ENCODE data around the gene INTS6.

INTS6 gene, protein sequence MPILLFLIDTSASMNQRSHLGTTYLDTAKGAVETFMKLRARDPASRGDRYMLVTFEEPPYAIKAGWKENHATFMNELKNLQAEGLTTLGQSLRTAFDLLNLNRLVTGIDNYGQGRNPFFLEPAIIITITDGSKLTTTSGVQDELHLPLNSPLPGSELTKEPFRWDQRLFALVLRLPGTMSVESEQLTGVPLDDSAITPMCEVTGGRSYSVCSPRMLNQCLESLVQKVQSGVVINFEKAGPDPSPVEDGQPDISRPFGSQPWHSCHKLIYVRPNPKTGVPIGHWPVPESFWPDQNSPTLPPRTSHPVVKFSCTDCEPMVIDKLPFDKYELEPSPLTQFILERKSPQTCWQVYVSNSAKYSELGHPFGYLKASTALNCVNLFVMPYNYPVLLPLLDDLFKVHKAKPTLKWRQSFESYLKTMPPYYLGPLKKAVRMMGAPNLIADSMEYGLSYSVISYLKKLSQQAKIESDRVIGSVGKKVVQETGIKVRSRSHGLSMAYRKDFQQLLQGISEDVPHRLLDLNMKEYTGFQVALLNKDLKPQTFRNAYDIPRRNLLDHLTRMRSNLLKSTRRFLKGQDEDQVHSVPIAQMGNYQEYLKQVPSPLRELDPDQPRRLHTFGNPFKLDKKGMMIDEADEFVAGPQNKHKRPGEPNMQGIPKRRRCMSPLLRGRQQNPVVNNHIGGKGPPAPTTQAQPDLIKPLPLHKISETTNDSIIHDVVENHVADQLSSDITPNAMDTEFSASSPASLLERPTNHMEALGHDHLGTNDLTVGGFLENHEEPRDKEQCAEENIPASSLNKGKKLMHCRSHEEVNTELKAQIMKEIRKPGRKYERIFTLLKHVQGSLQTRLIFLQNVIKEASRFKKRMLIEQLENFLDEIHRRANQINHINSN

DNA sequence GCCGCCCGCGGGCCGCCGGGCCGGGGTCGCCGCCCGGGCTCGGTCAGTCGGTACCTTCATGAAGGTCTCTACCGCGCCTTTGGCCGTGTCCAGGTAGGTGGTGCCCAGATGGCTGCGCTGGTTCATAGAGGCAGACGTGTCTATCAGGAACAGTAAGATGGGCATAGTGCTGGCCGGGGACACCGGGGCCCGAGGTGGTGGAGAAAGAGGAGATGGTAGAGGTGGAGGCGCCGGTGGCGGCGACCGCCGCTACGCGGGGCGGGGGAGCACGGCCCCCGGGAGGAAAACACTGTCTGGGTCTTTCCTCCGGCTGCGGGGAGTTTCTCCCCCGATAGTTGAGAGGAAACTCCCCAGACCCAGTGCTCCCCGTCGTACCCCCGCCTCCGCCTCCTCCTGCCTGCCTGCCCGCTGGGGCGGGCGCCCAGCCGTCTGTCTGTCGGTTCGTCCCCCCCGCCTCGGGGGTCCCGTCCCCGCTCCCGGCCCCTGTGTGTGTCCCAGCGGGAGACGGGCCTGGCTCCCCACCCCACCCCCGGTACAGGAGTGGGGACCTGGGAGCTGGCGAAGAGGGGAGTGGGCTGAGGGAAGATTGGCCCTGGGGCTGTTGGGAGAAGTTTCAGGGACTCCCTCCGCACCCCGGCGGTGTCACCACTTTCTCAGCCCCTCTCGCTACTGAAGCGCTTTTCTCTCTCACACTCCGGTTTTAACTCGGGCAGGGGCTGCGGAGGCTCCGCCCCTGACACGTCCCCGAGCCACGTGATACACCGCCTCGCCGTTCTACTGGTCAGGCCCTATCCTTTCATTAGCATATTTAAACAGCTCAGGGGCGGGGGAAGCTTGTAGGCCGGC, at the start of gene INTS6:
Gene INTS6 (minus strand): TSS at position 676 of the 846 bp plus-strand sequence. CDS start 511 bp downstream, at position 165.
- DNase-seq (ENCODE audit: low read depth, low spot score) = peak; percentile 98

DNA sequence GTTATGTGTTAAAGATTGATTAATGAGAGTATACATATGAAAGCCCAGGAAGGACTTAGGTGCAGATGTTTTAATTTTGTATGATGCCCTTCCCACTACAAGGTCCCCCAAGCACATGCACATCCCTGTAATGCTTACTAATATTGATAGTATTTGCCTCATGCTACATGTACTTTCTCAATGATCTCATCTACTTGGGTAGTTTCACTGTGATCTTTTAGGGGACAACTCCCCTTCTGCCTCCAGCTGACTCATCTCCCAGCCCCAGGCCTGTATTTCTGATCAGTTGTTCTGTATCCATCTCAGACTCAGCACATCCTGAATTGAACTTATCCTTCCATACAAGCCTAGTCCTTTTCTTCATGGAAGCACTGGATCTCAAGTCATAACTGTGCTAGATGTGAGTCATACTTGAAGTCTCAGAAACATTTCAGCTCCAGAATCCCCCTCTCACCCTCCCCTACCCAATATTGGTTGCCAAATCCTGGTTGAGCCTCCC, 49.4 kb upstream of the INTS6 start:
- DNase-seq (ENCODE audit: low read depth, low spot score) = no peak

DNA sequence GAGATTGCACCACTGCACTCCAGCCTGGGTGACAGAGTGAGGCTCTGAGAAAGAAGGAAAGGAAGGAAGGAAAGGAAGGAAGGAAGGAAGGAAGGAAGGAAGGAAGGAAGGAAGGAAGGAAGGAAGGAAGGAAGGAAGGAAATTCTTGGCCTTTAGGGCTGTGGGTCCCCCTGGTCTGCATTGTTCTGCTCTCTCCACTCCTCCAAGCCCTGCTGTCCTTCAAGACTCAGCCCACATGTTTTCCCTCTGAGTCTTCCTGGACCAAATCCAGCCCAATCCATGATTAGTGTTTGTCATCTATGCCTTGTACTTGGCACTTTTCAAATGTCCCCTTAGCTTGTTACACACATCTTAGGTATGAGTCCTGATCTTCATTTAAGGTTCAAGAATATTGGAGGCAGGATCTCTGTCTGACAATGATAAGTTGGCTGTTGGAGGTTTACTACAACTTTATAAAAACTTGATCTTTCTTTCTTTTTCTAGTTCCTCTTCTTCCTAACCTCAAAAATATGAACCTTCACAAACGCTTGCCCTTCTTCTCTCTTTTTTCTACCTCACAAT, 48.8 kb upstream of the INTS6 start:
- DNase-seq (ENCODE audit: low read depth, low spot score) = no peak

DNA sequence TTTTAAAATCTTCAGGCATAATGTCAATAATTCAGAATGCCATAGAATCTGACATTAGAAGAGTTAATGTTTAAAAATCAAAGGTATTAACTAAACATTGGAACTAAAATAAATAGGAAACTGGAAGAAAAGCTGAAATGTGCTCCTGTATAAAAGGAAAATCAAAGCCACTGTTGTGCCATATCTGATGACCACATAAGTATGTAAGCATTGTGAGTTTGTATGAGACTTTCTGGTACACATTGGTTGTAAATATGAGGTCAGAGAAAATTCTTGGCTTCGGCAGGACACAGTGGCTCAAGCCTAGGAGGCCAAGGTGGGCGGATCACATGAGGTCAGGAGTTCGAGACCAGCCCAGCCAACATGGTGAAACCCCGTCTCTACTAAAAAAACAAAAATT, 48.3 kb upstream of the INTS6 start:
- DNase-seq (ENCODE audit: low read depth, low spot score) = no peak

DNA sequence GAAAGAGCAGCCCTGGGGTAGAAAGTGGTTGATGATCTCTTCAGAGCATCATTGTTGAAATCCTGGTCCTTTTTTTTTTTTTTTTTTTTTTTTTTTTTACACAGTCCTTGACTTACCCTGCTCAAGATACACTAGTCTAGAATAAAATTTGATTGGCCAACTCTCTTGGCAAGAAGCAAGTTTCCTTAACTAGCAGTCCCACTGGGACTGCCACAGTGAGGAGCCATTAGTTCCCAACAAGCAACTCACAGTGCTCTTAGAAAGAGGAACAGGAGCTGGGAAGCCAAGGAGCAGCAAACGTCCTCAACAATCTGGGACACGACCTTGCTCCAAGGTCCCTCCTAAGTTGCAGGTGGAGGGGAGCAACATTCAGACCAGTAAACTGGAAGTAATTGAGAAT, 47.9 kb upstream of the INTS6 start:
- no peak for DNase-seq (ENCODE audit: low read depth, low spot score)

DNA sequence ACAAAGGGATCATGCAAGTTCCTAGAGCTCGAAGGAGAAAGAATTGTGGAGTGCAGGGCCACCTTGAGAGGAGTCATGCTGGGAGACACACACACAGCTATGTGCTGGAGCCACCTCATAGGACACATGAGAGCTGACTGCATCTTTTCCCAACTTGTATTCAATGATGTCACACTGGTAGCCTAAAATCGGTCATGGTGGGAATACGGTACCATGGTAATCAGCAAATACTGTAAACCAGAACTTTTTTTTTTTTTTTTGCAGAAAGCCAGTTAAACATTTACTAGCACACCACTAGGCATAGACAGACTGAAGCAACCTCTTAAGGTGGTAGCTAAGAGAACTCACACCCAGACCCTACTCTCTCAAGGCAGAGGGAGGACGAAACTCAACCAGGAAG, 47.0 kb upstream of the INTS6 start:
- no peak for DNase-seq (ENCODE audit: low read depth, low spot score)

DNA sequence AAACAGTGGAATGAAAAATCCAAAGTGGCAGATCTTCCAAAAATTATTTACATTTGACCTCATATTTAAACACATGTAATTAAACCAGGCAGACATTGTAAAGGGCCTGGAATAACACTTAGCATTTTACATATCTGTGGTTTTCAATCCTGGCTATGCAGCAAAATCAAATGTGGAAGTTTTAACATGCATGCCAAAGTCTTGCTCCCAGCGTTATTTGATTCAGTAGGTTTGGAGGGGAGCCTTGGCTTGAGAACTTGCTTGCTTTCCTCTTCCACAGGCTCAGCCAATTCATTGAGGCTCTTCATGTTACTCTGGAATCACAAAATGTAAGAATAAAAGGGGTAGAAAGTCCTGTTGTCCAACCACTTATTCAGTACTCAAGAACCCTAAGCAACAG, 42.5 kb upstream of the INTS6 start:
- no peak for DNase-seq (ENCODE audit: low read depth, low spot score)

DNA sequence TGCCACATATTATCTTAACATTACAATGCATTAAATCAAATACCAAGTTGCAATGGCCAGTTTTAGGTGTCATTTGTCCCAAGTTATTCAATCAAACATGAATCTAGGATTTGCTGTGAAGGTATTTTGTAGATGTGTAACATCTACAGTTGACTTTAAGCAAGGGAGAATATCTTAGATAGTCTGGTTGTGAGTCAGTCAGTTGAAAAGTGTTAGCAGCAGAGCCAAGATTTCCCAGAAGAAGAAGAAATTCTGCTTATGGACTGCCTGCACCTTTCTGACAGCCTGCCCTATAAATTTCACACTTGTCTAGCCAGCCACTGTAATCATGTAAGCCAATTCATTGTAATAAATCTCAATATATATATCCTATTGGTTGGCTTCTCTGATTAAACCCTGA, 41.3 kb upstream of the INTS6 start:
- DNase-seq (ENCODE audit: low read depth, low spot score) = no peak

DNA sequence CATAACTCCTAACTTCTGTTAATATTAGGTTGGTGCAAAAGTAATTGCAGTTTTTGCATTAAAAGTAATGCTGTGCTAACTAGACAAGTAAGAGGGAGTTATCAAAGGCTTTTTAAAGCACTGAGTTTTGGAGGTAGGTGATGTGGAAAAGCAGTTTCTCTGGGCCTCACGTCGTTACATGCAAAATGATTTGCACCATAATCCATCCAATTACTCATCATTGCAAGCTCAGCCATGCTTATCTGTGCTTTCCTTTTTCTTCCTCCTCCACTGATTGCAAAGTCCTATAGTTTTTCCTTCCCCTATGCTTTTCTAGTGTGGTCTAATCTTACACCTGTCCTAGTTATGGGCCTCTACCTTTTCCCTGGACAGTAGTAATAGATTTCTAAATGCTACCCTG, 35.4 kb upstream of the INTS6 start:
- DNase-seq (ENCODE audit: low read depth, low spot score) = no peak

DNA sequence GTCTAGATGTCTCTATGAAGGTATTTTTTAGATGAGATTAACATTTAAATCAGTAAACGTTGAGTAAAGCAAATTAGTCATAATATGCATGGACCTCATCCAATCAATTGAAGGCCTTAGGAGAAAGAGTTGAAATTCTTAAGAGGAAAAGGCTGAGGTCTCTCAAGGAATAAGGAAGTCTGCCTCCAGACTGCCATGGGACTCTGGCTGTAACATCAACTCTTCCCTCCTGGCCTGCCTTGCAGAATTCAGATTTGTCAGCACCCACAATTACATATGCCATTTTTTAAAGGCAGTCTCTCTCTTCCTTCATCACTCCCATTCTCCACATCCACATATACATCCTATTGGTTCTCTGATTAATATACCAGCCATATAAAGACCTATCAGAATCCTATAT, 28.8 kb upstream of the INTS6 start:
- no peak for DNase-seq (ENCODE audit: low read depth, low spot score)

DNA sequence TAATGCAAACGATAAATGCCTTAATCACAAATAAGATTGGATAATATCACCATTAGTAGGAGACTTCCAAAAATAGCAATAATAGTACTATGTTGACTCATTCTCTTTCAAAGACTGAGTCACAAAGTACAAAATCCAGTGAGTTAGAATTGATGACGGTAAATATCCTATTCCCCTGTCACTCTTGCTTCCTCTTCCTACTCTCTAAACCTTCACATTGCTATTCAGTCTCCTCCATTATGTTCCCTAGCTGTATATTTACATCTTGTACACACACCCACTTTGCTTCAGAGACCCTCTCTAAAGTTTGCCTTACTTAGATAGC, 26.3 kb upstream of the INTS6 start:
- no peak for DNase-seq (ENCODE audit: low read depth, low spot score)

DNA sequence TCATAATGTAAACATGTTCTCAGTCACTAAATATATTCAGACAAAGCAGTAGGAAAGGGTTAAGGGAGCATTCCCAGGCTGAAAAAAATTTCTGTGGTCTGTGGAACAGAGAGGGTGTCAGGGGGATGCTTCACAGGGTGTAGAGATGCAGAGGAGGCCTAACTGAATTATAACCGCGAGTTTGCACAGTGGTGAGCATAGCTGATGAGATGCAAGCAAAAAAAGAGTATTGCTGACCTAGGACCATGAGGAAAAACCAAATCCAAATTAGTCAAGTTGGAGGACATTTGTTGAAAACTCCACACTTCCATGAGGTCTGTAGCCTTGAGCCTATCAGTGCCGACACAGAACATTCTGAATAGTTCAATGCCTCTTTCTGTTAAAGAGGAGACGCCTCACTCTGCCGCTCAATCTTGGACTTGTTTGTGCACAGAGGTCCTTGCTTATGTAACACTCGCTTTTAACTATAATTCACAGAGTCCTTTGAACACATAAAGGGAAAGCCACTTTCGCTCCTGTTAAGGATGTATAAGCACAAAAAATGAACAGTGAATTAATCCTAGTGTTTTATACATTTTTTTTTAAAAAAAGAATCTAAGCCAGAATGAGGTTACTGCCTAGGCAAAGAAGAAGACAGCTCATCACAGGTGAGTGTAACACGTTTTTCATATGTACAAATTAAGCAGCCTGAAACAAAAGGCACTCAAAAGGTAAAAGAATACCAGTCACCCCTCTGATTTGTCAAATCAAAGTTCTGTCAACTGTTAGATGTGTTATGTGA, 25.8 kb upstream of the INTS6 start:
- no peak for DNase-seq (ENCODE audit: low read depth, low spot score)

DNA sequence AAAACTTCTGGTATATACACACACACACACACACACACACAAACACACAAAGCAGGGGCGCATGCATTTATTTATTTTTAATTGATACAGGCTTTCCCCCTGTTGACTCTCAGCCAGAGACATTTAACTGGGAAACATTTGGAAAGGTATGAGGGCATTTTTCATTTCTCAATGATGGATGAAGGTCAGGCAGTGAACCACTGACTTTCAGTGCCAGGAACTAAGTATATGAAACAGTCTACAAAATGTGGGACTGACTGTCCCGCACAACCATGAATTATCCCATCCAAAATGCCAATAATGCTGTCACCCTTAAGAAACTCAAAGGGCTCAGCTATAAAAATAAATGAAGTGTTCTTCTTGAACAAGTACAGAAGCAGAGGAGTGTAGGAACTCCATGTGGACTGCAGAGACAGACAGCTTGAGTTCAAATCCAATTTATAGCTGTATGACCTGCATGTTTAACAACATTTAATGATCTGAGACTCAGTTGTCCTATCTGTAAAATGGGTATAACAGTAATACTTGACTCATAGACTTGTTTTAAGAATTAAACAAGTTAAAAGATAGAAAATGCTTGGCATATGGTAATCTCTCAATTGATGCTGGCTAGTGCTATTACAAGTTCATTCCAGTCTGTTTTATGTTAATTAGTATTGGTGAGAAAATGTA, 25.0 kb upstream of the INTS6 start:
- no peak for DNase-seq (ENCODE audit: low read depth, low spot score)

DNA sequence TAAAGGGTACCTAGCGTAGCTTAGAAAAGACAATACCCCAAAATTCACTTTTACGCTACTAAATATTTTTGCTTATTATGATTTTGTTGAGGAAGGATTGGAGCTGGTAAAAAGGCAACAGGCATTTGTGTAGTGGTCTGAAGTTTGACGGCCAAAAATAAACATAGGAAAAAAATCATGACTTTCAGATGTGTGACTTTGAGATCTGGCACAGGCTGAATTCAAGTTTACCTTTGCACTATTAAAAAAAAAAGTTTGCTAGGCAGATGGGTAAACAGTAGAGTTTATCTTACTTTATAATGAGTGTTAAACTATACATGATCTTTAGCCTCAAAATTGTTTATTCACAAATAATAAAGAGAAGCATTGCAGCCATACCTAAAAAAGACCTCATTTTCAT, 24.3 kb upstream of the INTS6 start:
- DNase-seq (ENCODE audit: low read depth, low spot score) = no peak

DNA sequence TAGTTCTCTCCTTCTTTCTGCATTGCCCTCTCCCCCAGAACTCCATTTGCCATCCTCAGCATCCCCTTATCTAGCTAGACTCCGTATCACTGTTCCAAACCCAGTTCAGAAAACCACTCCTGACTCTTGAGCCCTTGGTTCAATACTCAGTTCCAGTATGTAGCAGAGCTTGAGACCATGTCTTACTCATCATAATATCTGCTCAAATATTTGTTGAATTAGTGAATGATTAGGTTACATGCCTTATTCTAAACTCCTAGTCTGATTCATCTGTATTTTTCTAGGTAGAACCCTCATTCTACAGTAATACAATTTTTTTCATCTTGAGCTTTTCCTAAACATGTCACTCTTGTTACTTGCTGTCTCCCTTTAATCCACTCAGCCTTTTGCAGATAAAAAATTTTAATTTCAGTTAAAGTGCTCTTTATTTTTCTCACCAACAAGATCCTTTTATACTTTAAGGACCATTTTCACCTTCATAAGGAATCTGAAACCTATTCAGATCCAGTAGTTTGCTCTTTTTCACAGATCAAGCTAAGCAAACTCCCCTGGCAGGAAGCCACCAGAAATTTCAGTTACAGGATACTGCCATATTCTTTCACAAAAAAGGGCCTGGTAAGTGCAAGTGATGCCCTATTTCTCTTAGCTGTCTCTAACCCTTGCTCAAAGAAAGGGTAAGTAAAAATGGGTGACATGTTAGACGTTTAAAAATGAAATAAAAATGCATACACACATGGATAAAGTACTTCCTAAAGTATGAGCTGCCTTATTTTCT, 23.1 kb upstream of the INTS6 start:
- no peak for DNase-seq (ENCODE audit: low read depth, low spot score)

DNA sequence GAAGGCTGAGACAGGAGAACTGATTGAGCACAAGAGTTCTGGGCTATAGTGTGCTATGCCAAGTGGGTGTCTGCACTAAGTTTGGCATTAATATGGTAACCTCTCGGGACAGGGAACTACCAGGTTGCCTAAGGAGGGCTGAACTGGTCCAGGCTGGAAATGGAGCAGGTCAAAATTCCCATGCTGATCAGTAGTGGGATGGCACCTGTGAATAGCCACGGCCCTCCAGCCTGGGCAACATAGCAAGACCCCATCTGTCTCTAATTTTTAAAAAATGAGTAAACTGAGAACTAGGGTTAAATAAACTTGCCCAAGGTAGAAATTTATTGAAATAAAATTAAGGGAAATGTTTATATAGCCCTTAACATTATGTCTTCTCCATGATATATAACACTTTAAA, 17.0 kb upstream of the INTS6 start:
- DNase-seq (ENCODE audit: low read depth, low spot score) = no peak

DNA sequence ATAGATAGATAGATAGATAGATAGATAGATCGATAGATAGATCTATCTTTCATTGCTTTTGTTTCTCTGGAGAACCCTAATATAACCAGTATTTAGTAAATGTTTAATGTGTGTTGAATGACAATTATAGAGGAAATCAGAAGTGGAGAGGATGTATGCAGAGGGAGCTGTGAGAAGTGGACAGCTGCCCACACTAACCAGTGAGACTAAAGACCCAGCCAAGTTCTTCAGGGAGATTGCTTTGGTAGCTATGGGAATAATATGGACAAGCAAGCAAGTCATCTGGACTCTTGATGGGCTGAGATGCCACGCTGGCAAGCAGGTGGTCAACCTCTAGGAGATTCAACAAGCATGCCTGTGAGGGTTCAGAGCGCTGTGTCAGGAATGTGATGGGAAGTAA, 14.9 kb upstream of the INTS6 start:
- DNase-seq (ENCODE audit: low read depth, low spot score) = no peak

DNA sequence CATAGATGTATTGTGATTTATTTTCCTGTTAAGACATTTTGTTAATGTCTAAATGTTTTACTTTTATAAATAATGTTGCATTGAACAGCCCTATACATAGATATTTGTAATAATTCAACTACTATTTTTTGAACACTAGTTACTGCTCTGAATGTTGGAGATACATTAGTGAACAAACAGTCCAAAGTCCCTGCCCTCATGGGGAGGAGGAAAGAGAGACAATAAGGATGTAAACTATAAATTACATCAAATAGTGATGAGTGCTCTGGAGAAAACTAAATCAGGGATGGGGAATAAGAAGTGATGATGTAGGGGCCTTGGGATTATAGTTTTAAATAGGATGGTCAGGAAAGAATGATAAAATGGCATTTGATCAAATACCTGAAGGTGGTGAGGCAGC, 12.3 kb upstream of the INTS6 start:
- DNase-seq (ENCODE audit: low read depth, low spot score) = no peak

DNA sequence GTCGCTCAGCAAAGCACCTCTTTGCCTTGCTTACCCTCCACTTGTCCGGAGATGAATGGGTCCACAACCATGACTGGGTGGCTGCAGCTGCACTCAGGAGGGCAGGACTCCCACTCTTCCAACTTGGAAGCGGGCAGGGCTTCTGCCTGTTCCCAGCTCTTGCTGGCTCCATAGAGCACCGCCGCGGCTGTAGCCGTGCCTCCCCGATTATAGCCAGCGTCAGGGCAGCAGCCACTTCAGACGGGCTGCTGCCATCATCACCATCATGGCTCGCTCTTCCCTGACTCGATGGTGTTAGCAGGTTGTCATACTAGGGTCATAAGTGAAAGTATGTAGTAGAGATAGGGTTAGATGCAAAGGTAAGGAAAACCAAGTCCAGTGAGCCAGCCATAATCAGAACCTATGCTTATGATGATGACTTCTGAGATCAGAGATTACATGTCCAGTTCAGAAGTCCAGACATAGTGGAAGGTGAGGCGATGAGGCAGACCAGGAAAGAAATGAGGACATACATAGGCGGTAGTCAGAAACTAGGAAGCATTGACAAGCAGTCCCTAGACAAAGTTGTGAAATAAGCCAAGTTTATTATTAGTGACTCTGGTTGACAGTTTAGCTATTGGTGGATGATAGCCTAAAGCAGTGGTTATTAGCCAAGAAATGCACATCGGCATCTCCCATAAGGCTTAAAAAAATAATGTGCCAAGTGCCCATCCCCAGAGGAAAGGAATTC, 4.4 kb upstream of the INTS6 start:
- DNase-seq (ENCODE audit: low read depth, low spot score) = no peak
